Large intestine (tissue), 3 donors: ENCODE results near the gene CNTNAP2. TPM values are rescaled to one million over a fixed set of nuclear protein-coding genes. Genes with fewer than 3 reads are reported as not detected.
"Not testable (repeated sequence)": the region's sequence is repeated elsewhere in the genome, so short reads cannot be mapped to it uniquely, and the experiment has no call there.

ENCODE experiments used
- DNase-seq, 2 donors: peaks; one replicate each; pipeline versions ENCODE4 v3.0.0 to v3.0.0-alpha.2; 2013
- H3K27ac ChIP-seq: one replicate; pipeline ENCODE4 v1.5.1; 2013; ENCODE audit warnings: low read length
- H3K27me3 ChIP-seq: 2 replicates; pipeline ENCODE4 v1.6.1; 2013; ENCODE audit warnings: low read length; ENCODE audit not compliant: control insufficient read depth, insufficient read depth
- H3K36me3 ChIP-seq: 2 replicates; pipeline ENCODE4 v1.6.1; 2013; ENCODE audit warnings: low read length; ENCODE audit not compliant: control insufficient read depth, insufficient read depth
- H3K4me1 ChIP-seq: one replicate; pipeline ENCODE4 v1.6.1; 2013; ENCODE audit warnings: low read length; ENCODE audit not compliant: control insufficient read depth, insufficient read depth
- H3K4me3 ChIP-seq: one replicate; pipeline ENCODE4 v1.5.1; 2013; ENCODE audit warnings: low read length
- H3K9me3 ChIP-seq: one replicate; pipeline ENCODE4 v1.6.1; 2013; ENCODE audit warnings: mild to moderate bottlenecking, low read depth, low read length, moderate library complexity; ENCODE audit not compliant: control insufficient read depth
- WGBS: methylation state at CpG from one replicate; pipeline ENCODE4 v1.1.5; 2013; ENCODE audit warnings: low lambda C conversion rate; ENCODE audit not compliant: insufficient coverage; 5-methylcytosine and 5-hydroxymethylcytosine counted together
- polyA plus RNA-seq: library from polyadenylated mRNA; unstranded; fragments of 120-200 nt; gene quantifications from one replicate; pipeline ENCODE4 v1.2.1, GENCODE V29; 2013

Gene CNTNAP2
- polyA plus RNA-seq, 1 donor: 12.9 TPM

- no peak for DNase-seq
- H3K27ac ChIP-seq: no peak overlapping the region
- H3K4me3 ChIP-seq: no peak overlapping the region
- no peaks in the 10 kb centered on the region for H3K9me3 ChIP-seq
- no peaks in the 10 kb centered on the region for H3K27me3 ChIP-seq
- peaks cover 5% of the 10 kb centered on the region for H3K4me1 ChIP-seq
- H3K36me3 ChIP-seq: no peaks in the 10 kb centered on the region
- WGBS: no CpG with 5 or more reads among the region's 4 CpGs
Measured at GRCh38 chr7:148437043-148437442, 2320.4 kb downstream of the CNTNAP2 start.

GRCh38 chr7:148442141-148442655, 2325.6 kb downstream of the CNTNAP2 start:
- H3K4me3 ChIP-seq: no peak overlapping the region
- no peaks in the 10 kb centered on the region for H3K36me3 ChIP-seq
- H3K4me1 ChIP-seq: peaks cover 14% of the 10 kb centered on the region
- 69% methylated on average over 2 of the region's 8 CpGs for WGBS
- peaks cover 15% of the 10 kb centered on the region for H3K9me3 ChIP-seq
- no peaks in the 10 kb centered on the region for H3K27me3 ChIP-seq
- no peak overlapping the region for H3K27ac ChIP-seq
- DNase-seq: no peak

GRCh38 chr7:148442933-148443332, 2326.3 kb downstream of the CNTNAP2 start:
- peaks cover 15% of the 10 kb centered on the region for H3K4me1 ChIP-seq
- WGBS: 20% methylated on average over 1 of the region's 6 CpGs
- H3K27ac ChIP-seq: no peak overlapping the region
- H3K4me3 ChIP-seq: no peak overlapping the region
- H3K9me3 ChIP-seq: peaks cover 15% of the 10 kb centered on the region
- DNase-seq: peak in 1 of 2 donors; percentile 41
- no peaks in the 10 kb centered on the region for H3K36me3 ChIP-seq
- H3K27me3 ChIP-seq: no peaks in the 10 kb centered on the region

- Histone ChIP-seq H3K27ac (no peak overlapping the region), H3K27me3 (no peaks in the 10 kb centered on the region), H3K36me3 (no peaks in the 10 kb centered on the region), H3K4me3 (no peak overlapping the region), H3K9me3 (peaks cover 15% of the 10 kb centered on the region), H3K4me1 (peaks cover 12% of the 10 kb centered on the region)
- no CpG with 5 or more reads among the region's 42 CpGs for WGBS
- DNase-seq: no peak
Measured at GRCh38 chr7:148445260-148446044, 2328.9 kb downstream of the CNTNAP2 start.

GRCh38 chr7:148447221-148447849, 2330.7 kb downstream of the CNTNAP2 start:
- Histone ChIP-seq H3K36me3 (no peaks in the 10 kb centered on the region), H3K9me3 (peaks cover 15% of the 10 kb centered on the region), H3K4me1 (peaks cover 12% of the 10 kb centered on the region), H3K27me3 (no peaks in the 10 kb centered on the region), H3K27ac (peak overlapping the region; percentile 50), H3K4me3 (no peak overlapping the region)
- DNase-seq: peak in 1 of 2 donors; percentile 76
- 31% methylated on average over 3 of the region's 4 CpGs for WGBS

GRCh38 chr7:148451526-148451925, 2334.9 kb downstream of the CNTNAP2 start:
- H3K27ac ChIP-seq, H3K9me3 ChIP-seq, H3K27me3 ChIP-seq, H3K4me3 ChIP-seq, H3K4me1 ChIP-seq, H3K36me3 ChIP-seq, DNase-seq: not testable (repeated sequence)
- no CpG with 5 or more reads among the region's 8 CpGs for WGBS

GRCh38 chr7:148456351-148456750, 2339.8 kb downstream of the CNTNAP2 start:
- no CpG with 5 or more reads among the region's 8 CpGs for WGBS
- Histone ChIP-seq H3K4me1 (no peaks in the 10 kb centered on the region), H3K9me3 (no peaks in the 10 kb centered on the region), H3K27ac (no peak overlapping the region), H3K27me3 (no peaks in the 10 kb centered on the region), H3K36me3 (no peaks in the 10 kb centered on the region), H3K4me3 (no peak overlapping the region)
- DNase-seq: no peak

GRCh38 chr7:148457310-148457921, 2340.8 kb downstream of the CNTNAP2 start:
- H3K27me3 ChIP-seq: no peaks in the 10 kb centered on the region
- H3K27ac ChIP-seq: no peak overlapping the region
- no peak overlapping the region for H3K4me3 ChIP-seq
- no peaks in the 10 kb centered on the region for H3K36me3 ChIP-seq
- peaks cover 7% of the 10 kb centered on the region for H3K9me3 ChIP-seq
- DNase-seq: no peak
- no CpG with 5 or more reads among the region's 10 CpGs for WGBS
- no peaks in the 10 kb centered on the region for H3K4me1 ChIP-seq

- Histone ChIP-seq H3K4me1 (no peaks in the 10 kb centered on the region), H3K36me3 (no peaks in the 10 kb centered on the region), H3K27me3 (no peaks in the 10 kb centered on the region), H3K9me3 (peaks cover 10% of the 10 kb centered on the region), H3K4me3 (no peak overlapping the region), H3K27ac (no peak overlapping the region)
- DNase-seq: no peak
Measured at GRCh38 chr7:148458263-148458662, 2341.7 kb downstream of the CNTNAP2 start.

- DNase-seq: no peak
- Histone ChIP-seq H3K9me3 (peaks cover 13% of the 10 kb centered on the region), H3K27ac (no peak overlapping the region), H3K4me3 (no peak overlapping the region), H3K4me1 (peaks cover 3% of the 10 kb centered on the region), H3K36me3 (no peaks in the 10 kb centered on the region), H3K27me3 (no peaks in the 10 kb centered on the region)
- WGBS: no CpG with 5 or more reads among the region's 4 CpGs
Measured at GRCh38 chr7:148461392-148462179, 2345.0 kb downstream of the CNTNAP2 start.
